ENCODE results near the gene HCAR1. TPM values are rescaled to one million over a fixed set of nuclear protein-coding genes. Genes with fewer than 3 reads are reported as not detected.

HCAR1 gene
- total RNA-seq = 0.05 and 0.21 TPM in 2 replicates

GRCh38 chr12:122730215-122731014 is at the start of gene HCAR1:
TSS of gene HCAR1 (minus strand) at chr12:122730844. CDS start at chr12:122730339, 505 bp downstream.

GRCh38 chr12:122752464-122753318 is 22.0 kb upstream of the HCAR1 start, which contains the start of gene DENR:
TSS of gene DENR (plus strand) at chr12:122752824. CDS start at chr12:122753702, 878 bp downstream.

GRCh38 chr12:122716658-122717057 is 14.0 kb downstream of the HCAR1 start, which contains the start of gene HCAR3:
TSS of gene HCAR3 (minus strand) at chr12:122716811. CDS start at chr12:122716737, 74 bp downstream.

GRCh38 chr12:122702890-122703611 is 27.6 kb downstream of the HCAR1 start, which contains the start of gene HCAR2:
TSS of gene HCAR2 (minus strand) at chr12:122703357. CDS start at chr12:122703283, 74 bp downstream.

Other genes starting within 250 kb of the HCAR1 start
- gene ZCCHC8, start 229.9 kb downstream of the HCAR1 start, total RNA-seq = 10.7 and 12.3 TPM in 2 replicates
- gene RSRC2, start 203.9 kb downstream of the HCAR1 start, total RNA-seq = 28.8 and 36.7 TPM in 2 replicates
- gene KNTC1, start 203.6 kb downstream of the HCAR1 start, total RNA-seq = 17.1 and 23.4 TPM in 2 replicates
- gene HCAR2, start 27.5 kb downstream of the HCAR1 start, total RNA-seq = 3.9 and 5.1 TPM in 2 replicates
- 0.70 and 2.0 TPM in 2 replicates for gene HCAR3, start 14.0 kb downstream of the HCAR1 start, total RNA-seq
- gene DENR, start 22.0 kb upstream of the HCAR1 start, total RNA-seq = 38.8 and 41.3 TPM in 2 replicates
- gene CCDC62, start 43.7 kb upstream of the HCAR1 start, total RNA-seq = 0.14 TPM in 1 of 2 replicates, not detected in the other
- gene HIP1R, start 104.6 kb upstream of the HCAR1 start, total RNA-seq = 49.5 and 50.5 TPM in 2 replicates
- gene VPS37B, start 165.3 kb upstream of the HCAR1 start, total RNA-seq = 71.3 and 77.0 TPM in 2 replicates
- gene ABCB9, start 235.6 kb upstream of the HCAR1 start, total RNA-seq = 4.1 and 7.2 TPM in 2 replicates
- gene OGFOD2, start 244.4 kb upstream of the HCAR1 start, total RNA-seq = 9.8 and 14.2 TPM in 2 replicates
- 255 and 280 TPM in 2 replicates for gene ARL6IP4, start 249.8 kb upstream of the HCAR1 start, total RNA-seq